ENCODE measurements around the gene SCOC. TPM values are rescaled to one million over a fixed set of nuclear protein-coding genes. Genes with fewer than 3 reads are reported as not detected.

Gene SCOC
- total RNA-seq, result 10 to 100 TPM; 48.6 to 49.6 TPM

GRCh38 chr4:140373328-140374129 is at the start of gene SCOC:
Gene SCOC, plus strand, starts transcription at chr4:140373646. Its CDS starts 5,525 bp downstream, at chr4:140379171.

GRCh38 chr4:140427106-140427918 is 53.9 kb downstream of the SCOC start, which contains the start of gene CLGN:
Gene CLGN, minus strand, starts transcription at chr4:140427648. Its CDS starts 14,570 bp downstream, at chr4:140413078.

Other genes with a start within 250 kb of the SCOC start
- gene MAML3, start 219.5 kb upstream of the SCOC start, total RNA-seq, result 1 to 10 TPM; 2.1 to 9.0 TPM
- gene CLGN, start 54.0 kb downstream of the SCOC start, total RNA-seq, result not detected
- not detected for gene MGAT4D, start 124.6 kb downstream of the SCOC start, total RNA-seq
- 10 to 100 TPM; 10.3 to 19.3 TPM for gene ELMOD2, start 150.5 kb downstream of the SCOC start, total RNA-seq
- not detected for gene UCP1, start 195.3 kb downstream of the SCOC start, total RNA-seq

All from melanocyte of skin (primary cell).